ENCODE results near the gene MEGF10.

MEGF10 gene

GRCh38 chr5:127440831-127441230 is 150.2 kb downstream of the MEGF10 start:
- DNase-seq (ENCODE audit: low read depth in 2 of 2) = no peak

DNA sequence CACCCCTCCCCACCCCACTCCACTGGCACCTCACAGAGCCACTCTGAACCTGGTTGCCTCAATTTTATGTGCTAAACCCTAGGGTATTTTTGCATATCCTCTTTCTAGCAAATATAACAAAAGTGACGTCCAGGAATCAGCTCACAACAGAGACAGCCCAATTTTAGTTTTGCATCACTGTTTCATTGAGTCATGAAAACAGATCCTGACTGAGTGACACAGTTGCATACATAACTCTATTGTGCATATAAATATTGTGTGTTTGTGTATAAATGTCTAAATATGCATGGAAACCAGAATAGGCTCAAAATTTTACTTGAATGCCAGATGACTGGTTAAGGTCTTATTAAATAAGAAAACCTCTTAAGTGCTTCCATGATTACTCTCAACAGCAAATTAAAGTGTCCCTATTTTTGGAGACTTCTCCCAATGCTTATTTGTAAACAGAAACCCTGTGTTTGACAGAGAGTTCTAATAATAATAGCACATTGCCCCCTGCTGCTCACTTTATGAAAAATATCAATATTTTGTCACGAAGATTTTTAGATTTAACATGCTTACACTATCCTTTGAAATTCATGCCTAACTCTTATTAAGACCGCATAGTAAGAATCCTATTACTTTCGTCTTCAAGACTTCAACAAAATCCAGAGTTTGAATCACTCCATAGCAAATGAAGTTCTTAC is 151.3 kb downstream of the MEGF10 start:
- DNase-seq (ENCODE audit: low read depth in 2 of 2) = no peak

GRCh38 chr5:127444171-127444570 is 153.6 kb downstream of the MEGF10 start:
- no peak for DNase-seq (ENCODE audit: low read depth in 2 of 2)

- DNase-seq (ENCODE audit: low read depth in 2 of 2) = no peak
Measured at GRCh38 chr5:127445328-127445727, 154.7 kb downstream of the MEGF10 start.

GRCh38 chr5:127446626-127447025 is 156.0 kb downstream of the MEGF10 start:
- no peak for DNase-seq (ENCODE audit: low read depth in 2 of 2)

DNA sequence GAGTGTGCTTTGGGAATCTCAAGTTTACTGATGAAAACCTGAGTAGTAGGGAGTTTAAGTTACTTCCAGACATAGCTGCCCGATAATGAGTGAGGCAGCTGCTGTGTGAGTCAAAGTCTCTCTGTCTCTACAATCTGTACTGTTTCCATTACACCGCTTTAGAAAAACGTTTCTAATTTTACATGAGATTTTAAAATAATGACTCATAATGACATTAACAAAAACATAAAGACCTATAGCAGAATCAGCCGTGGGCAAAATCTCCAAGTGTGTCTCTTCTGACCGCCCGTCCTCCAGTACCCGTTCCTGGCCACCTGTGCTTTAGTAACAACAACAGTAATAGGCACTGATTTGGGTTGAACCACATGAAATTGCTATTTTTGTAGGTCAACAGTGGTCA is 157.2 kb downstream of the MEGF10 start:
- no peak for DNase-seq (ENCODE audit: low read depth in 2 of 2)

DNA sequence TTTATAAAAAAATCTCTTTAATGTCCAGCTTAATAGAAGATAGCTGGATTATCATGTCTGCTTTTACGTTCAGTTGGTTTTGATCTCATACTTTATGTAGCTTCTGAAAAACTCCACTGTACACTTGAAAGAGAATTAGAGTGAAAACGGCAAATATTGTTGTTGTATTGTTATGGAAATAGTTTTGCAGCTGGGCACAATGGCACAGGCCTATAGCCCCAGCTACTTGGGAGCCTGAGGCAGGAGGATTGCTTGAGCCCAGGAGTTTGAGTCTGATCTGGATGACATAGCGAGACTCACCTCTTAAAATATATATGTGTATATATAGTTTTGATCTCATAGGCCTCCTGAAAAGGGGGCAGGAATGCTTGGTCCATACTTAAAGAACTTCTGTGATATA is 159.4 kb downstream of the MEGF10 start:
- no peak for DNase-seq (ENCODE audit: low read depth in 2 of 2)

- no peak for DNase-seq (ENCODE audit: low read depth in 2 of 2)
Measured at GRCh38 chr5:127451096-127451495, 160.5 kb downstream of the MEGF10 start.

GRCh38 chr5:127452626-127453025 is 162.0 kb downstream of the MEGF10 start:
- DNase-seq (ENCODE audit: low read depth in 2 of 2) = no peak

- DNase-seq (ENCODE audit: low read depth in 2 of 2) = no peak
Measured at GRCh38 chr5:127471211-127471610, 180.6 kb downstream of the MEGF10 start.

DNA sequence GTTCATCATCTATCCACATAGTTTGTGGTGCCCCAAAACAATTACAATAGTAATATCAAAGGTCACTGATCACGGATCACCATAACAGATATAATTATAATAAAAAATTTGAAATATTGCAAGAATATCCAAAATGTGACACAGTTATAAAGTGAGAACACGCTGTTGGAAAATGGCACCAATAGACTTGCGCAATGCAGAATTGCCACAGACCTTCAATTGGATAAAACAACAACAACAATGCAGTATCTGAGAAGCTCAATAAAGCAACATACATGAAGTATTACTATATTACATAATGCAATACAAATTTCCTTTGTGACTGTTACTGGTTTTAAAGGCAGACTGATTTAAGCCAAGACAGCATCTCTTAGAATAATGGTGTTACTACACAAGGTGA is 182.1 kb downstream of the MEGF10 start:
- DNase-seq (ENCODE audit: low read depth in 2 of 2) = no peak

DNA sequence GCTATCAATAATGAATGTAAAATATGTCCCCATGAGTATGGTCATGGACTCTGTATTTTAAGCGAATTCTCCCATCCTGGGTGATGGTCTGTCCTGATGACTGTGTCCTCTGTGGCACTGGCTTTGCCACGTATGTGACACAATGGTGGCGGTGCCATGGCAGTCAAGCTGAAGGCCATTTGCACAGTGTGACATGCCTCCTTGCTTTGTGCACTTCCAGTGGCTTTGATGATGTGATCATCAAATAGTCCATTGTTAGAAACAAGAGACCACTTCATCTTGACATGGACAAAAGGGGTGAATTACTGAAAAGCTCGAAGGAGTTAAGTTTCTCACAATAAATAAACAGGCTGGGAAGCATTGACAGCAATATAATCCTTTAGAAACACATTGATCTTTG is 195.9 kb downstream of the MEGF10 start:
- no peak for DNase-seq (ENCODE audit: low read depth in 2 of 2)

DNA sequence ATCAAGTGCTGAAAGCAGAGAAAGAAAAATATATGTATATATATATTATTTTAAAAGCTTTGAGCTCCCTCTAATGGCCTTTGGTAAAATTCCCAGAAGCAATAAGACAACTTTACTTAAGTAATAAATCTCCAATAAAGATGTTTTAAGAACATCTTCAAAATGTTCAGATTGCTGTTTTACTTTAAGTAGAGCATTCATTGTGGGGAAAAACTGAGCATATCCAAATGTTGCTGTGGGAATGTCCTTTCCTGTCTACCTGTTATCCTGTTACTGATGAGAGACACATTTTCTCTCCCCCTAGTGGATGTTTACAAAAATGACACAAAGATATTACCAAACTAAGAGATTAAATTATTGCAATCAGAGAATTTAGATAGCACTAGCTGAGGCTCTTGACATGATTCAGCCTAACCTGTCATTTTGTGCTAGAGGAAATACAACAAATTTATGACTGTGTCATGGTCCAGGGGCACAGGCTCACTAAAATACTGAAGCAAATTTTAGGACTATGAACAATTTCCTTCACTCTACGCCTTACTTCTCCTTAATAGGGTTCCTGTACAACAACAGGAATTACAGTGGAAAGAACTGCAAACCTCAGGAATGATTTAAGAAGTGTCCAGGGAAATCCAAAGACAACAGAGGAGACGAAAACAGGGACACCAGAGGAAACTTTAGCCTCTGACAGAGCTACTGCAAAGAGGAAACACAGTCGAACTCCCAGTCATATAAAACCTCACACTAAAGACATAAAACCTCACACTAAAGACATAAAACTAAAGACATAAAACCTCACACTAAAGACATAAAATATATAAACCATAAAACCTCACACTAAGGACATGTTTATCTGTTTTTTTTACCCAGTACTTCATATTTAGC is 202.5 kb downstream of the MEGF10 start:
- no peak for DNase-seq (ENCODE audit: low read depth in 2 of 2)

DNA sequence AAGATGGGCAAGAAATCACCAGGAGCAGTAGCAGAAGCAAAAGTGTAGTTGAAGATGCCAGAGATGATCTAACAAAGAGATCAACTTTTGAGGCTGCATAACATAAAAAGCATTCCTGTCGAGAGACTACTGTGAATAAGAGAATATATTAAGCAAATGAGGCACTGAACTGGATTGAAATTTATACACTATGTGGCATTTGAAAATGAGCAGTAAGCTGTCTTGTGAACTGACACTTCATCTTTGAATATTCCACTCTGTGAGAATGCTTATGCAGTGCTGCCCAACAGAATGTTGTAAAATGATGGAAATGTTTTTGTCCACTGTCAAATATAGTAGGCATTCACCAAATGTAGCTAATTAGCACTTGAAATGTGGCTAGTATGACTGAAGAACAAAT is 208.0 kb downstream of the MEGF10 start:
- no peak for DNase-seq (ENCODE audit: low read depth in 2 of 2)

DNA sequence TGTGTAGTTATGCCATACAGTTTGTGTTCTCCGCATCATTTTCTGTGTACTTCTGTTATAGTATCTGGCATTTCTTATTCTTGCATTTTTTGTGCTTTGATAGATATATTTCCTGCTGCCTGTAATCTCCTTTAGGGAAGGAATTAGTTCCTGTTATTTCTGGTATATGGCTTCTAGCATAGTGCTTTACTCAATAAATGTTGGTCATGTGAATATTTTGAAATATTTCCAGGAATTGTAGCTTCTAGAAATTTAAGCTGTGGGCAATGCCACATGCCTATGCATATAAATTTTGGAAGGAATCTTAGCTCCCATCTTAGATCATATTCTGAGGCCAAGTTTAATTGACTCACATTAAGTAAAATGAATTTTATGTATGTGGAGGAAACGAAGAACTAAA is 215.3 kb downstream of the MEGF10 start:
- no peak for DNase-seq (ENCODE audit: low read depth in 2 of 2)

DNA sequence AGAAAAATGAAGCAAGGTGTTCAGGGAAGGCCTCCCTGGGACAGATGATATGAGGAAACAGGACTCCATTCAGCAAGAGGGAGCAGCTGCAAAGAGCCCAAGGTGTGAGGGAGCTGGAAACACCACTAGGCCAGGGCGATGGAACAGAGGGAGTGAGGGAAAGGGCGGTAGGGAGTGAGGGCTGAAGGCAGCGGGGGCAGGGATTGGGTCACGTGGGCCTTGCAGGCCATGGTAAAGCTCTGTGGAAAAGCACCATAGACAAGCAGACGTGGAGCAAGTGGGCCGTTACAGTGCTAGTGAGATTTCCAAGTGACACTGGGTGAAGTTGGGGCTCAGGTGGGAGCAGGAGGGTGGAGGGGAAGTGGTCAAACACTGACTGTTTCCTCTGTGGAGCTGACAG is 216.0 kb downstream of the MEGF10 start:
- DNase-seq (ENCODE audit: low read depth in 2 of 2) = no peak

DNA sequence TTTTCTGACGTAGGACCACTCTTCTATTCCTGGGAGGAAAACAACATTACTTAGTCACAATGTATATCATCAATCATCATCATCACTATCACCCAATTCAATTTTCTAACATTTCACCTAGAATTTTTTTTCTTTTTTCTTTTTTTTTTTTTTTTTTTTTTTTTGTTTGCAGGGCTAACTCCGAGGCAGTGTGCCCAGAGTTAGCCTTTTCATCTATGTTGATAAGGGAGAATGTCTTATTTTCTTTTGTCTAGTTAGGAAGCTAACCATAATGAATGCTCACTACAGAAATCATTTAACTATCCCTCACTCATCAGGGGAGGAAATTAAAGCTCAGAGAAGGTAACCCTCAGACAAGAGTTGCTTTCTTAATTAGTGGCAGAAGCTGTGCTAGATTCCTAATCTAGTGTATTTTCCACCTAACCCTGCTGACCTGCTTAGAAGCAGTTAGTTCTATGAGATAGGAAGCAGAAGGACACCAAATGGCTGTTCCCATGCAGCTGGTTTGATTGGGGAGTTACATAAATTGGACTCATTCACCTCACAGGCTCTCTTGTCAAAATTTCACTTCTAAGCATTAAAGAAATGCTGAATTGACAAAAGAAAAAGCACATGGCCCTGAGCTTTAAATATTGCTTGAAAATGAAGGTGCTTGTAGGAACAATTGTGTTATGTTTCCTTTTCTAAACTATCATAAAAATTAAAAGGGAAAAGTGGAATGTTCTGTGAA is 218.2 kb downstream of the MEGF10 start:
- DNase-seq (ENCODE audit: low read depth in 2 of 2) = no peak
